CD4-positive, alpha-beta memory T cell (primary cell): ENCODE data around the gene CDR2. TPM values are rescaled to one million over a fixed set of nuclear protein-coding genes. Genes with fewer than 3 reads are reported as not detected.
"Not testable (repeated sequence)": the region's sequence is repeated elsewhere in the genome, so short reads cannot be mapped to it uniquely, and the experiment has no call there.

Experiments used
- CTCF ChIA-PET: fragments of 350-600 bp; sonication (Branson Sonifier 250); formaldehyde crosslinking; loops from one replicate; lab custom pipeline; 2021; ENCODE audit warnings: inconsistent platforms; ENCODE audit not compliant: partially characterized antibody; lab: Charles Lee
- POLR2A ChIA-PET: fragments of 350-600 bp; sonication (Branson Sonifier 250); formaldehyde crosslinking; loops from one replicate; lab custom pipeline; 2021; ENCODE audit not compliant: partially characterized antibody; lab: Charles Lee
- DNase-seq, 5 donors: peaks; one replicate each; pipeline versions ENCODE4 v3.0.0 to v3.0.0-alpha.2; 2020 to 2022; ENCODE audit warnings: mixed read lengths in 1 of 5
- H3K27ac ChIP-seq: one replicate; pipeline ENCODE4 v1.7.0; 2013; ENCODE audit warnings: low read depth, low read length
- H3K27me3 ChIP-seq: 2 replicates; pipeline ENCODE4 v1.7.0; 2013; ENCODE audit warnings: mild to moderate bottlenecking, low read length, moderate library complexity; ENCODE audit not compliant: insufficient read depth
- H3K36me3 ChIP-seq: 2 replicates; pipeline ENCODE4 v1.7.0; 2013; ENCODE audit warnings: mild to moderate bottlenecking, low read length, moderate library complexity; ENCODE audit not compliant: insufficient read depth
- H3K4me1 ChIP-seq: 2 replicates; pipeline ENCODE4 v1.7.0; 2013; ENCODE audit warnings: mild to moderate bottlenecking, low read length, moderate library complexity; ENCODE audit not compliant: insufficient read depth
- H3K4me3 ChIP-seq, 2 donors: one replicate each; pipeline ENCODE4 v1.7.0; 2013; ENCODE audit warnings: low read length in 2 of 2, mild to moderate bottlenecking in 1 of 2
- H3K9me3 ChIP-seq, 2 donors: one replicate each; pipeline ENCODE4 v1.7.0; 2013; ENCODE audit warnings: low read length in 2 of 2, control low read depth in 1 of 2; ENCODE audit not compliant: control insufficient read depth in 1 of 2
- H3K27ac Mint-ChIP-seq, 7 donors: one replicate each; pipeline ENCODE4 v1.8.0; 2020 to 2021; ENCODE audit warnings: mixed read lengths in 7 of 7, mild to moderate bottlenecking in 6 of 7, inconsistent platforms in 3 of 7, moderate library complexity in 3 of 7
- H3K27me3 Mint-ChIP-seq, 2 donors: one replicate each; pipeline ENCODE4 v1.8.0; 2020 to 2021; ENCODE audit warnings: mixed read lengths in 2 of 2
- H3K36me3 Mint-ChIP-seq, 2 donors: one replicate each; pipeline ENCODE4 v1.8.0; 2020 to 2021; ENCODE audit warnings: mixed read lengths in 2 of 2, inconsistent platforms in 1 of 2, mild to moderate bottlenecking in 1 of 2
- H3K4me1 Mint-ChIP-seq, 4 donors: one replicate each; pipeline ENCODE4 v1.8.0; 2020 to 2021; ENCODE audit warnings: mixed read lengths in 4 of 4, mild to moderate bottlenecking in 1 of 4
- H3K4me3 Mint-ChIP-seq, 8 donors: one replicate each; pipeline ENCODE4 v1.8.0; 2020 to 2021; ENCODE audit warnings: mixed read lengths in 8 of 8, mild to moderate bottlenecking in 7 of 8, moderate library complexity in 6 of 8, inconsistent platforms in 3 of 8
- H3K9me3 Mint-ChIP-seq, 8 donors: one replicate each; pipeline ENCODE4 v1.8.0; 2020 to 2021; ENCODE audit warnings: mixed read lengths in 8 of 8, mild to moderate bottlenecking in 5 of 8, inconsistent platforms in 3 of 8, moderate library complexity in 1 of 8
- intact Hi-C: fragments of 100-400 bp; cut with micrococcal nuclease; formaldehyde crosslinking; loops from one replicate; pipeline ENCODE4 v1.15.1; 2023
- polyA plus RNA-seq, 2 donors: library from polyadenylated mRNA; unstranded; fragments of 300-500 nt; fragmentation: Illumina TruSeq; gene quantifications; one replicate each; pipeline ENCODE4 v1.2.3, GENCODE V29; 2021
- total RNA-seq, 2 experiments: library from RNA; stranded (reverse); gene quantifications; one replicate each; pipeline ENCODE4 v1.2.3, GENCODE V29; 2021

Gene CDR2
- total and polyA plus RNA-seq, 4 experiments from 2014 or later, result 57.9 to 99.3 (median 95.0) TPM

DNA sequence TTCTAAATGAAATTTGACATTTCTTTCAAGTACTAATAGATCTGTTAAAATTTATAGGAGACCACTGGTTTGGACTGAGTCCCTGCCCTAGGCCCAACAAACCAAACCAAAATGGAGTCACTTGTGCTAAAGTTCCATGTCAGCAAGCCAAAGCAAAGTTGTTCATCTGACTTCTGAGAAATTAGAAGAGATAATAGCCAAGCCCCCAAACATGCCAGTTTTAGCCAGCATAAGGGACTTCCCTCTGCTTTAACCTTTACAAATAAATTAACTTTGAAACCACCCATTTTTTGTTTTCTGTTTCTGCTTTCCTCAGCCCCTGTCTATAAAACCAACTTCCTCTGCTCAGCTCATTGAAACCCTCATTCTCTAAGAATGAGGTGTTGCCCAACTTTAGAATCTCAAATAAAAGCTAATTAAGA lies 18.9 kb downstream of the CDR2 start:
- intact Hi-C loops, result no loop called here
- no peaks in the 10 kb centered on the region for H3K9me3 Mint-ChIP-seq
- no peaks in the 10 kb centered on the region for H3K27me3 ChIP-seq
- no peaks in the 10 kb centered on the region for H3K36me3 ChIP-seq
- H3K27me3 Mint-ChIP-seq, result no peaks in the 10 kb centered on the region
- peak overlapping the region; percentile 36 for H3K27ac ChIP-seq
- no peak overlapping the region for H3K4me3 ChIP-seq
- no peaks in the 10 kb centered on the region for H3K9me3 ChIP-seq
- H3K27ac Mint-ChIP-seq, result peak overlapping the region; percentile 42 to 92 (median 78)
- ChIA-PET CTCF (interaction anchor here (0.9 kb wide), 1 partner anchor 18 kb away, joined by 3 read pairs; no protein-coding TSS in a partner anchor), POLR2A (interaction anchor here (0.7 to 19.5 kb wide), 8 partner anchors 9 to 163 kb away, joined by 3 to 449 read pairs (median 3); partner anchors contain the start of gene CDR2)
- peaks cover 38 to 49% of the 10 kb centered on the region in 2 donors for H3K36me3 Mint-ChIP-seq
- H3K4me1 Mint-ChIP-seq, result peaks cover 49 to 88% (median 69%) of the 10 kb centered on the region in 4 donors
- H3K4me1 ChIP-seq, result peaks cover 83% of the 10 kb centered on the region
- DNase-seq, result peak in 2 of 5 donors; percentile 26 to 39
- H3K4me3 Mint-ChIP-seq, result peak overlapping the region in 6 of 8 donors; percentile 27 to 71 (median 62)

DNA sequence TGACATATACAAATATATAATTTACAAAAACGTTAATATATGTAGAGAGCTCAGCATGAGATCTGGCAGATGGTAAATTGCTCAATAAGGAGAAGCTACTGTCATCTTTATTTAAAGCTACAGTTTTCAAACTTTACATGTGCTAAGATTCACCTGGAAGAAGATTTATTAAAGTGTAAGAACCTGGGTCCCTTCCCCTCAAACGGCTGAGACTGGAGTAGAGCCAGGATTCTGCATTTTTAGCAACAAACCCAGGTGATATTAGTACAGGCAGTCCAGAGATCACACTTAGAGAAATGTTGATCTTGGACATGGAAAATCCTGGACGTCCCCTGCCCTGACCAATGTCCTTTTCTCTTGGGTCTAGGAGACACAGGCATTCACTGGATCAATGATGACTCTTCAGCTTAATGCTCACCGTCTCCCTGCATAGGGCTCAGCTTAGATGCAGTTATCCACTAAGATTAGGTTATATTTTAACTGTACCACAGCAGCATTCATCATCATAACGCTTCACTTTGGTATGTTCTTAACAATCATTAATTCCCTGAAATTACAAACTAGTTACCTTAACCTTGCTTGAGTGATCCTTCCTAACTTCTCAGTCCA lies 20.4 kb downstream of the CDR2 start:
- H3K27ac ChIP-seq, result no peak overlapping the region
- H3K9me3 ChIP-seq, result no peaks in the 10 kb centered on the region
- peak overlapping the region in 4 of 8 donors; percentile 4 to 74 (median 54) for H3K4me3 Mint-ChIP-seq
- peaks cover 68% of the 10 kb centered on the region for H3K4me1 ChIP-seq
- intact Hi-C loops, result no loop called here
- H3K27me3 ChIP-seq, result no peaks in the 10 kb centered on the region
- no peak for DNase-seq
- peaks cover 11% of the 10 kb centered on the region for H3K36me3 ChIP-seq
- H3K27me3 Mint-ChIP-seq, result no peaks in the 10 kb centered on the region
- ChIA-PET POLR2A (interaction anchor here (0.9 to 19.5 kb wide), 6 partner anchors 9 to 83 kb away, joined by 3 to 449 read pairs (median 9); partner anchors contain the start of gene CDR2), CTCF (interaction anchor here (1.0 to 3.5 kb wide), 6 partner anchors 16 to 276 kb away, joined by 3 to 11 read pairs (median 8); partner anchors contain the start of gene CDR2)
- H3K9me3 Mint-ChIP-seq, result no peaks in the 10 kb centered on the region
- peaks cover 44 to 73% (median 57%) of the 10 kb centered on the region in 4 donors for H3K4me1 Mint-ChIP-seq
- H3K36me3 Mint-ChIP-seq, result peaks cover 44 to 56% of the 10 kb centered on the region in 2 donors
- H3K27ac Mint-ChIP-seq, result peak overlapping the region in 6 of 7 donors; percentile 36 to 92 (median 66)
- no peak overlapping the region for H3K4me3 ChIP-seq

DNA sequence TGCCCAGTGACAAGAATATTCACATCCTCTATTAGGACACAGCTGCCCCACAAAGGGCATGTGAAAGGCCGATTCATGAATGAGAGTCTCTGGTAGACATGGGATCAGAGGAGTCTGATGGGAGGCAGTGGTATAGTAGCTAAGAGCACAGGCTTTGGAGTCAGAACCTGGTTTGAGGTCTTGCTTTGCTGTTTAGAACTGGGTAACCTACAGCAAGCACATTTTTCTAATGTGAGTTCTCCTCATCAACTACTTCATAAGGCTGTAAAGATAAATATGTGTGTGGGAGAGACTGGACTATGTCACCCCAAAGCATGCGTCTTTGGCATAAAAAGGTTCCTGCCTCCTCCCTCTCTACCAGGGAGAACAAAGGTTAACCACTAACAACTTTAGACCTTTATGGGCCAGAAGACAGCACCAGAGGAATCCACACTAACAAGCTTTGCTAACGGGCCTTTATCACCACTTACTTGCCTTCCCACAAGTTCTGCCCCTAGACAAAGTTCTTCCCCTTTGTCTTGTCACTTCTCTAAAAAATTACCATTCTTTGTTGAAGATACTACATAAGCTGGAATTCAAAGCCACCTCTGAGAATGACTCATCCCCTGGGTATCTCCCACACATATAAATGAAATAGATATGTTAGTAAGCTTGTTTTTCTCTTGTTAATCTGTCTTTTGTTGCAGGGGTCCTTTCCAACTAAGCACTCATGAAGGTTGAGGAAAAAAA lies 21.1 kb downstream of the CDR2 start:
- peak in 2 of 5 donors; percentile 15 to 60 for DNase-seq
- Mint-ChIP-seq H3K27me3 (no peaks in the 10 kb centered on the region), H3K36me3 (peaks cover 51 to 62% of the 10 kb centered on the region in 2 donors), H3K27ac (peak overlapping the region; percentile 60 to 92 (median 80)), H3K9me3 (no peaks in the 10 kb centered on the region), H3K4me1 (peaks cover 39 to 67% (median 52%) of the 10 kb centered on the region in 4 donors), H3K4me3 (peak overlapping the region in 6 of 8 donors; percentile 2 to 74 (median 36))
- no peaks in the 10 kb centered on the region for H3K27me3 ChIP-seq
- H3K27ac ChIP-seq, result peak overlapping the region; percentile 20
- H3K4me3 ChIP-seq, result no peak overlapping the region
- H3K4me1 ChIP-seq, result peaks cover 61% of the 10 kb centered on the region
- POLR2A ChIA-PET, result interaction anchor here (0.6 to 19.5 kb wide), 9 partner anchors 9 to 84 kb away, joined by 3 to 449 read pairs (median 6); partner anchors contain the start of gene CDR2
- H3K9me3 ChIP-seq, result no peaks in the 10 kb centered on the region
- H3K36me3 ChIP-seq, result peaks cover 17% of the 10 kb centered on the region
- intact Hi-C loops, result no loop called here
- CTCF ChIA-PET, result interaction anchor here (1.0 to 3.5 kb wide), 6 partner anchors 17 to 276 kb away, joined by 3 to 11 read pairs (median 8); partner anchors contain the start of gene CDR2

DNA sequence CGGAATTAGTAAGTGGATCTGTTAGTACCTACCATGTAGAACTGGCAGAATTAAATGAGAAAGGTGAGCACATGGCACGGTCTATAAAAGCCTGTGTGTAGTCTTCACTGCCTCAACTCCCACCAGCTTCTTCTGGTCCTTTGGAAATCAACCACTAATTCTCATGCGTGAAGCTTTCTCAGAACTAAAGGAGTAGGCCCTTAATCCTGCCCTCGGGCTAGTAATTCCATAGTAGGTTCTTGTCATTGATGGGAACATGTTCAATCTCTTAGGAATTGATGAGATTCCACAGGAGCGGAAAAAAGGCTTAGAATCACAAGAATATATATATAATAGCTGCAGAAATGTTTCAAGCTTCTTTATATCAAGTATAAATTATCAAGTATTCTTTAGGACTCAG lies 21.7 kb downstream of the CDR2 start:
- Histone ChIP-seq H3K4me3 (no peak overlapping the region), H3K4me1 (peaks cover 55% of the 10 kb centered on the region), H3K27ac (peak overlapping the region; percentile 20), H3K9me3 (no peaks in the 10 kb centered on the region), H3K27me3 (no peaks in the 10 kb centered on the region), H3K36me3 (peaks cover 22% of the 10 kb centered on the region)
- intact Hi-C loops, result no loop called here
- H3K4me3 Mint-ChIP-seq, result no peak overlapping the region
- H3K27ac Mint-ChIP-seq, result peak overlapping the region in 6 of 7 donors; percentile 22 to 68 (median 32)
- H3K4me1 Mint-ChIP-seq, result peaks cover 34 to 61% (median 46%) of the 10 kb centered on the region in 4 donors
- no peak for DNase-seq
- no peaks in the 10 kb centered on the region for H3K27me3 Mint-ChIP-seq
- H3K36me3 Mint-ChIP-seq, result peaks cover 53 to 64% of the 10 kb centered on the region in 2 donors
- no peaks in the 10 kb centered on the region for H3K9me3 Mint-ChIP-seq
- ChIA-PET CTCF (interaction anchor here (1.5 to 3.5 kb wide), 5 partner anchors 17 to 34 kb away, joined by 4 to 11 read pairs (median 8); partner anchors contain the start of gene CDR2), POLR2A (interaction anchor here (0.8 to 19.5 kb wide), 4 partner anchors 14 to 18 kb away, joined by 3 to 449 read pairs (median 10); partner anchors contain the start of gene CDR2)

DNA sequence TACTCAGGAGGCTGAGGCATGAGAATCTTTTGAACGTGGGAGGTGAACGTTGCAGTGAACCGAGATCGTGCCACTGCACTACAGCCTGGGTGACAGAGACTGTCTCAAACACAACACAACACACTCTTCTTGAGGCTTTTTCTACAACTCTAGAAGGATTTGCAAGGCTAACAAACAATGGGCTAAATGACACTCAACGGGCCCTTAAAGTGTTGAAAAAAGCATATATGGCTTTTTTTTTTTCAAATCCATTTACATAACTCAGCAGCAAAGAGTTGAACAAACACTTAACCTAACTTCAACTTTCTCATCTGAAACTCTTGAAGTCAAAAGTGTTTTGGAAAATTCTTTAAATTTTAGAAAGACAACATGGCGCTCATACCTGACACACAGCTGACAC lies 22.3 kb downstream of the CDR2 start:
- H3K4me3 Mint-ChIP-seq, result no peak overlapping the region
- Histone ChIP-seq H3K9me3 (no peaks in the 10 kb centered on the region), H3K4me1 (peaks cover 49% of the 10 kb centered on the region), H3K4me3 (no peak overlapping the region), H3K27me3 (no peaks in the 10 kb centered on the region), H3K36me3 (peaks cover 28% of the 10 kb centered on the region), H3K27ac (no peak overlapping the region)
- H3K27me3 Mint-ChIP-seq, result no peaks in the 10 kb centered on the region
- intact Hi-C loops, result no loop called here
- no peak for DNase-seq
- peaks cover 31 to 57% (median 42%) of the 10 kb centered on the region in 4 donors for H3K4me1 Mint-ChIP-seq
- H3K36me3 Mint-ChIP-seq, result peaks cover 55 to 66% of the 10 kb centered on the region in 2 donors
- POLR2A ChIA-PET, result interaction anchor here (0.6 to 19.5 kb wide), 4 partner anchors 8 to 19 kb away, joined by 3 to 449 read pairs (median 10); partner anchors contain the start of gene CDR2
- CTCF ChIA-PET, result interaction anchor here (3.4 to 3.5 kb wide), 2 partner anchors 21 to 34 kb away, joined by 11 read pairs; partner anchors contain the start of gene CDR2
- peak overlapping the region in 2 of 7 donors; percentile 13 to 68 for H3K27ac Mint-ChIP-seq
- no peaks in the 10 kb centered on the region for H3K9me3 Mint-ChIP-seq

DNA sequence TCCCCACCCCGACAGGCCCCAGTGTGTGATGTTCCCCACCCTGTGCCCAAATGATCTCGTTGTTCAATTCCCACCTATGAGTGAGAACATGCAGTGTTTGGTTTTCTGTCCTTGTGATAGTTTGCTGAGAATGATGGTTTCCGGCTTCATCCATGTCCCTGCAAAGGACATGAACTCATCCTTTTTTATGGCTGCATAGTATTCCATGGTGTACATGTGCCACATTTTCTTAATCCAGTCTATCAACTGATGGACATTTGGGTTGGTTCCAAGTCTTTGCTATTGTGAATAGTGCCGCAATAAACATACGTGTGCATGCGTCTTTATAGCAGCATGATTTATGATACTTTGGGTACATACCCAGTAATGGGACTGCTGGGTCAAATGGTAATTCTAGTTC lies 23.4 kb downstream of the CDR2 start:
- H3K27me3 ChIP-seq, H3K9me3 ChIP-seq, H3K27ac ChIP-seq, H3K9me3 Mint-ChIP-seq, intact Hi-C loops, H3K27me3 Mint-ChIP-seq, DNase-seq, H3K4me3 ChIP-seq, H3K4me3 Mint-ChIP-seq: not testable (repeated sequence)
- Mint-ChIP-seq H3K27ac (peak overlapping the region in 3 of 7 donors; percentile 23 to 56 (median 48)), H3K4me1 (peaks cover 36 to 55% (median 44%) of the 10 kb centered on the region in 4 donors), H3K36me3 (peaks cover 65 to 77% of the 10 kb centered on the region in 2 donors)
- POLR2A ChIA-PET, result interaction anchor here (0.6 to 19.5 kb wide), 2 partner anchors 20 to 22 kb away, joined by 3 to 449 read pairs; partner anchors contain the start of gene CDR2
- Histone ChIP-seq H3K36me3 (peaks cover 40% of the 10 kb centered on the region), H3K4me1 (peaks cover 41% of the 10 kb centered on the region)
- CTCF ChIA-PET, result interaction anchor here (3.4 to 3.5 kb wide), 2 partner anchors 22 to 32 kb away, joined by 11 read pairs; partner anchors contain the start of gene CDR2
